Liver (tissue), 9 donors: ENCODE results near the gene GRWD1. TPM values are rescaled to one million over a fixed set of nuclear protein-coding genes. Genes with fewer than 3 reads are reported as not detected.

ENCODE experiments used
- DNase-seq: peaks from one replicate; pipeline ENCODE4 v3.0.0-alpha.2; 2017; ENCODE audit warnings: low spot score
- H3K27ac ChIP-seq, 2 donors: one replicate each; pipeline ENCODE4 v1.7.0; 2013; ENCODE audit warnings: inconsistent platforms in 2 of 2, low read length in 2 of 2, control low read depth in 1 of 2, low read depth in 1 of 2, mild to moderate bottlenecking in 1 of 2
- H3K27me3 ChIP-seq, 4 donors: one replicate each; pipeline versions ENCODE4 v1.6.1 to v1.7.0; 2013; ENCODE audit warnings: low read length in 3 of 4, inconsistent platforms in 1 of 4, mild to moderate bottlenecking in 1 of 4, moderate library complexity in 1 of 4; ENCODE audit not compliant: control insufficient read depth in 4 of 4, insufficient read depth in 4 of 4
- H3K36me3 ChIP-seq, 4 donors: one replicate each; pipeline versions ENCODE4 v1.6.1 to v1.7.0; 2013; ENCODE audit warnings: low read length in 3 of 4, mild to moderate bottlenecking in 3 of 4, low read depth in 1 of 4, moderate library complexity in 1 of 4; ENCODE audit not compliant: control insufficient read depth in 4 of 4, insufficient read depth in 3 of 4
- H3K4me1 ChIP-seq, 4 donors: one replicate each; pipeline versions ENCODE4 v1.6.1 to v1.7.0; 2013; ENCODE audit warnings: low read length in 3 of 4, mild to moderate bottlenecking in 3 of 4, moderate library complexity in 1 of 4; ENCODE audit not compliant: control insufficient read depth in 4 of 4, insufficient read depth in 4 of 4
- H3K4me3 ChIP-seq, 3 donors: one replicate each; pipeline versions ENCODE4 v1.6.1 to v1.7.0; 2013; ENCODE audit warnings: low read length in 3 of 3, control low read depth in 1 of 3, low read depth in 1 of 3, mild to moderate bottlenecking in 1 of 3
- H3K9ac ChIP-seq, 2 donors: one replicate each; pipeline ENCODE4 v1.7.0; 2013; ENCODE audit warnings: low read length in 2 of 2, mild to moderate bottlenecking in 2 of 2, moderate library complexity in 2 of 2, control low read depth in 1 of 2, low read depth in 1 of 2
- H3K9me3 ChIP-seq, 4 donors: one replicate each; pipeline versions ENCODE4 v1.6.1 to v1.7.0; 2013; ENCODE audit warnings: low read length in 3 of 4; ENCODE audit not compliant: control insufficient read depth in 4 of 4
- EGR1 ChIP-seq, 2 donors: IDR thresholded peaks; 2 replicates each; pipeline ENCODE4 v1.6.1; 2016 to 2018; ENCODE audit warnings: antibody characterized with exemption in 2 of 2, low read depth in 2 of 2
- FOXA1 ChIP-seq: IDR thresholded peaks from 2 replicates; pipeline ENCODE4 v1.6.1; 2016; ENCODE audit warnings: antibody characterized with exemption
- FOXA2 ChIP-seq: IDR thresholded peaks from 2 replicates; pipeline ENCODE4 v1.6.1; 2016; ENCODE audit warnings: antibody characterized with exemption
- GABPA ChIP-seq, 2 donors: IDR thresholded peaks in 1 of 2; conservative IDR thresholded peaks in 1 of 2; 2 replicates each; pipeline ENCODE4 v1.6.1; 2016; ENCODE audit warnings: antibody characterized with exemption in 2 of 2, mild to moderate bottlenecking in 1 of 2, moderate library complexity in 1 of 2
- HNF4G ChIP-seq: IDR thresholded peaks from 2 replicates; pipeline ENCODE4 v1.6.1; 2016; ENCODE audit warnings: antibody characterized with exemption
- JUND ChIP-seq, 2 donors: IDR thresholded peaks; 2 replicates each; pipeline ENCODE4 v1.6.1; 2016; ENCODE audit warnings: antibody characterized with exemption in 2 of 2
- NR2F2 ChIP-seq: IDR thresholded peaks from 2 replicates; pipeline ENCODE4 v1.6.1; 2016; ENCODE audit warnings: antibody characterized with exemption
- RAD21 ChIP-seq, 2 donors: IDR thresholded peaks; 2 replicates each; pipeline ENCODE4 v1.6.1; 2016; ENCODE audit warnings: antibody characterized with exemption in 2 of 2, mild to moderate bottlenecking in 2 of 2
- RXRA ChIP-seq, 2 donors: IDR thresholded peaks; 2 replicates each; pipeline ENCODE4 v1.6.1; 2017 to 2018; ENCODE audit warnings: antibody characterized with exemption in 2 of 2, mild to moderate bottlenecking in 1 of 2
- SP1 ChIP-seq: IDR thresholded peaks from 2 replicates; pipeline ENCODE4 v1.6.1; 2018; ENCODE audit warnings: antibody characterized with exemption, mild to moderate bottlenecking
- TAF1 ChIP-seq: conservative IDR thresholded peaks from 2 replicates; pipeline ENCODE4 v1.6.1; 2016; ENCODE audit warnings: antibody characterized with exemption, mild to moderate bottlenecking
- YY1 ChIP-seq: IDR thresholded peaks from 2 replicates; pipeline ENCODE4 v1.6.1; 2016; ENCODE audit warnings: antibody characterized with exemption, mild to moderate bottlenecking
- WGBS: extraction: QIAGEN DNeasy Blood & Tissue Kit; methylation state at CpG from one replicate; pipeline ENCODE4 v1.1.7; 2013; 5-methylcytosine and 5-hydroxymethylcytosine counted together
- polyA plus RNA-seq, 2 donors: library from polyadenylated mRNA; stranded (reverse) in 1 of 2; unstranded in 1 of 2; fragments of 200-250 nt in 1 of 2; fragments of >200 nt in 1 of 2; fragmentation: Nextera tagmentation in 1 of 2; extraction: Ambion mirVana in 1 of 2; gene quantifications; one replicate each; pipeline versions ENCODE4 v1.2.1 to v1.2.3, GENCODE V29; 2013 to 2015
- total RNA-seq, 2 donors: library from RNA; depleted of rRNA; stranded (reverse); fragments of >200 nt; gene quantifications; one replicate each; pipeline ENCODE4 v1.2.3, GENCODE V29; 2014
- TF ChIP-seq, protein P1 (sequence below): IDR thresholded peaks from 2 replicates; pipeline ENCODE4 v1.6.1; 2016; ENCODE audit warnings: antibody characterized with exemption
- TF ChIP-seq, protein P2 (sequence below): IDR thresholded peaks from 2 replicates; pipeline ENCODE4 v1.6.1; 2016; ENCODE audit warnings: antibody characterized with exemption
- TF ChIP-seq, protein P3 (sequence below): IDR thresholded peaks from 2 replicates; pipeline ENCODE4 v1.6.1; 2016; ENCODE audit warnings: antibody characterized with exemption
- TF ChIP-seq, protein P4 (sequence below): fragments of 150-350 bp; IDR thresholded peaks from 2 replicates; pipeline ENCODE4 v1.5.1; 2017; ENCODE audit warnings: improper control_type of control experiment, low read depth, low read length; ENCODE audit not compliant: missing input control
- TF ChIP-seq, protein P5 (sequence below): IDR thresholded peaks from 2 replicates; pipeline ENCODE4 v1.6.1; 2016; ENCODE audit warnings: antibody characterized with exemption, mild to moderate bottlenecking
- donor health status: healthy.
- donor health status: healthy.
- donor health status: healthy.
- donor health status: healthy.
- donor health status: healthy.

The GRWD1 gene
- total and polyA plus RNA-seq, 4 donors, result 7.1 to 31.7 (median 15.3) TPM

DNA sequence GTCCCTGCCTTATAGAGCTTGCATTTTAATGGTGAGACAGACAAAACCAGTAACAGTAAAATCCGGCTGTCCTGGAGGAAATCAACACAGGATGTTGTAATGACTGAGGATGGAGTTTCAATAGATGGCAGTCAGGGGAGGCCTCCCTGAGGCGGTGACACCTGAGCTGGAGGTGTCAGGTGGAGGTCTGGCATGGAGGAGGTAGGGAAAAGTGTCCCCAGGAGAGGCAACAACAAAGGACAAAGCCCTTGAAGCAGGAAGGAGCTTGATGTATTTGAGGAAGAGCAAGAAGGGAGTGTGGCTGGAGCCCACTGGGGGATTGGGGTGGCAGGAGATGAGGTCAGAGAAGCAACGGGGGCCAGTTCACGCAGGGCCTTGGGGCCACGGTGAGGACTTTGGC is 44.5 kb upstream of the GRWD1 start:
- Histone ChIP-seq H3K27me3 (peaks cover 0 to 13% (median 9%) of the 10 kb centered on the region in 4 donors), H3K4me1 (peaks cover 0 to 5% (median 4%) of the 10 kb centered on the region in 4 donors)
- WGBS, result 80% methylated on average over 5 of the region's 5 CpGs

DNA sequence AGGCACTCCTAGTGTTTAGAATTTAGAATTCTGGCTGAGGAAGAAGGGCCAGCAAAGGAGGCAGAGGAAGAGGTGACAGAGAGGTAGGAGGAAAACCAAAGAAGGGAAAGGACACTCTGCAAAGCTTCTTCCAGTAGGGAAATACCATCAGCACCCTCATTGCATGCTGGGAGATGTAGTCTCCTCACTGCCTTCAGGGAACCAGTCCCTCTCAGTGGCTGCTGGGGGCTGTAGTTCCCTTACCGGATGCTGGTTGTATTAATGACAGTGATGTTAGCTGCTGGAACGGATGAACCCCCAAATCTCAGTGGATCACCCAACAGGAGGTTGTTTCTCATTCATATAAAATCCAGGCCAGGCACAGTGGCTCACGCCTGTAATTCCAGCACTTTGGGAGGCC is 42.2 kb upstream of the GRWD1 start:
- peaks cover 0 to 3% (median under 1%) of the 10 kb centered on the region in 4 donors for H3K4me1 ChIP-seq
- no peak for DNase-seq
- H3K27me3 ChIP-seq, result peaks cover 0 to 2% (median 0%) of the 10 kb centered on the region in 4 donors
- no peak overlapping the region for H3K9ac ChIP-seq
- no peak overlapping the region for H3K4me3 ChIP-seq
- H3K9me3 ChIP-seq, result peaks cover 0 to 2% (median 0%) of the 10 kb centered on the region in 4 donors
- H3K36me3 ChIP-seq, result no peaks in the 10 kb centered on the region
- 45% methylated on average over 3 of the region's 3 CpGs for WGBS
- no peak overlapping the region for H3K27ac ChIP-seq
- TF ChIP-seq EGR1 (IDR thresholded peaks at IDR 0.05; ENCODE audit: low read depth in 2 of 2), result no peak
- TF ChIP-seq, protein P1, sequence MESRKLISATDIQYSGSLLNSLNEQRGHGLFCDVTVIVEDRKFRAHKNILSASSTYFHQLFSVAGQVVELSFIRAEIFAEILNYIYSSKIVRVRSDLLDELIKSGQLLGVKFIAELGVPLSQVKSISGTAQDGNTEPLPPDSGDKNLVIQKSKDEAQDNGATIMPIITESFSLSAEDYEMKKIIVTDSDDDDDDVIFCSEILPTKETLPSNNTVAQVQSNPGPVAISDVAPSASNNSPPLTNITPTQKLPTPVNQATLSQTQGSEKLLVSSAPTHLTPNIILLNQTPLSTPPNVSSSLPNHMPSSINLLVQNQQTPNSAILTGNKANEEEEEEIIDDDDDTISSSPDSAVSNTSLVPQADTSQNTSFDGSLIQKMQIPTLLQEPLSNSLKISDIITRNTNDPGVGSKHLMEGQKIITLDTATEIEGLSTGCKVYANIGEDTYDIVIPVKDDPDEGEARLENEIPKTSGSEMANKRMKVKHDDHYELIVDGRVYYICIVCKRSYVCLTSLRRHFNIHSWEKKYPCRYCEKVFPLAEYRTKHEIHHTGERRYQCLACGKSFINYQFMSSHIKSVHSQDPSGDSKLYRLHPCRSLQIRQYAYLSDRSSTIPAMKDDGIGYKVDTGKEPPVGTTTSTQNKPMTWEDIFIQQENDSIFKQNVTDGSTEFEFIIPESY, result no peak
- TF ChIP-seq GABPA (IDR thresholded peaks at IDR 0.05 in 1 of 2, conservative IDR thresholded peaks at IDR 0.05 in 1 of 2), result no peak
- no peak for TF ChIP-seq FOXA2
- no peak for TF ChIP-seq HNF4G
- TF ChIP-seq FOXA1, result no peak

More for the DNA sequence above, 44.5 kb upstream of the GRWD1 start:
- no peak overlapping the region for H3K4me3 ChIP-seq
- H3K9ac ChIP-seq, result no peak overlapping the region
- no peak for DNase-seq
- no peak for TF ChIP-seq JUND (IDR thresholded peaks at IDR 0.05)
- TF ChIP-seq HNF4G, result no peak
- TF ChIP-seq, protein P2, sequence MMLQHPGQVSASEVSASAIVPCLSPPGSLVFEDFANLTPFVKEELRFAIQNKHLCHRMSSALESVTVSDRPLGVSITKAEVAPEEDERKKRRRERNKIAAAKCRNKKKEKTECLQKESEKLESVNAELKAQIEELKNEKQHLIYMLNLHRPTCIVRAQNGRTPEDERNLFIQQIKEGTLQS, result no peak
- TF ChIP-seq, protein P3, sequence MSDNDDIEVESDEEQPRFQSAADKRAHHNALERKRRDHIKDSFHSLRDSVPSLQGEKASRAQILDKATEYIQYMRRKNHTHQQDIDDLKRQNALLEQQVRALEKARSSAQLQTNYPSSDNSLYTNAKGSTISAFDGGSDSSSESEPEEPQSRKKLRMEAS, result no peak
- TF ChIP-seq NR2F2, result no peak
- TF ChIP-seq, protein P4, sequence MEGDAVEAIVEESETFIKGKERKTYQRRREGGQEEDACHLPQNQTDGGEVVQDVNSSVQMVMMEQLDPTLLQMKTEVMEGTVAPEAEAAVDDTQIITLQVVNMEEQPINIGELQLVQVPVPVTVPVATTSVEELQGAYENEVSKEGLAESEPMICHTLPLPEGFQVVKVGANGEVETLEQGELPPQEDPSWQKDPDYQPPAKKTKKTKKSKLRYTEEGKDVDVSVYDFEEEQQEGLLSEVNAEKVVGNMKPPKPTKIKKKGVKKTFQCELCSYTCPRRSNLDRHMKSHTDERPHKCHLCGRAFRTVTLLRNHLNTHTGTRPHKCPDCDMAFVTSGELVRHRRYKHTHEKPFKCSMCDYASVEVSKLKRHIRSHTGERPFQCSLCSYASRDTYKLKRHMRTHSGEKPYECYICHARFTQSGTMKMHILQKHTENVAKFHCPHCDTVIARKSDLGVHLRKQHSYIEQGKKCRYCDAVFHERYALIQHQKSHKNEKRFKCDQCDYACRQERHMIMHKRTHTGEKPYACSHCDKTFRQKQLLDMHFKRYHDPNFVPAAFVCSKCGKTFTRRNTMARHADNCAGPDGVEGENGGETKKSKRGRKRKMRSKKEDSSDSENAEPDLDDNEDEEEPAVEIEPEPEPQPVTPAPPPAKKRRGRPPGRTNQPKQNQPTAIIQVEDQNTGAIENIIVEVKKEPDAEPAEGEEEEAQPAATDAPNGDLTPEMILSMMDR, result no peak
- TF ChIP-seq SP1, result no peak
- no peak for TF ChIP-seq GABPA (IDR thresholded peaks at IDR 0.05 in 1 of 2, conservative IDR thresholded peaks at IDR 0.05 in 1 of 2)
- TF ChIP-seq YY1, result no peak
- TF ChIP-seq, protein P1, result no peak
- no peak for TF ChIP-seq FOXA2
- no peak for TF ChIP-seq RAD21 (IDR thresholded peaks at IDR 0.05)
- no peak for TF ChIP-seq RXRA (IDR thresholded peaks at IDR 0.05)
- TF ChIP-seq TAF1, result no peak
- TF ChIP-seq, protein P5, sequence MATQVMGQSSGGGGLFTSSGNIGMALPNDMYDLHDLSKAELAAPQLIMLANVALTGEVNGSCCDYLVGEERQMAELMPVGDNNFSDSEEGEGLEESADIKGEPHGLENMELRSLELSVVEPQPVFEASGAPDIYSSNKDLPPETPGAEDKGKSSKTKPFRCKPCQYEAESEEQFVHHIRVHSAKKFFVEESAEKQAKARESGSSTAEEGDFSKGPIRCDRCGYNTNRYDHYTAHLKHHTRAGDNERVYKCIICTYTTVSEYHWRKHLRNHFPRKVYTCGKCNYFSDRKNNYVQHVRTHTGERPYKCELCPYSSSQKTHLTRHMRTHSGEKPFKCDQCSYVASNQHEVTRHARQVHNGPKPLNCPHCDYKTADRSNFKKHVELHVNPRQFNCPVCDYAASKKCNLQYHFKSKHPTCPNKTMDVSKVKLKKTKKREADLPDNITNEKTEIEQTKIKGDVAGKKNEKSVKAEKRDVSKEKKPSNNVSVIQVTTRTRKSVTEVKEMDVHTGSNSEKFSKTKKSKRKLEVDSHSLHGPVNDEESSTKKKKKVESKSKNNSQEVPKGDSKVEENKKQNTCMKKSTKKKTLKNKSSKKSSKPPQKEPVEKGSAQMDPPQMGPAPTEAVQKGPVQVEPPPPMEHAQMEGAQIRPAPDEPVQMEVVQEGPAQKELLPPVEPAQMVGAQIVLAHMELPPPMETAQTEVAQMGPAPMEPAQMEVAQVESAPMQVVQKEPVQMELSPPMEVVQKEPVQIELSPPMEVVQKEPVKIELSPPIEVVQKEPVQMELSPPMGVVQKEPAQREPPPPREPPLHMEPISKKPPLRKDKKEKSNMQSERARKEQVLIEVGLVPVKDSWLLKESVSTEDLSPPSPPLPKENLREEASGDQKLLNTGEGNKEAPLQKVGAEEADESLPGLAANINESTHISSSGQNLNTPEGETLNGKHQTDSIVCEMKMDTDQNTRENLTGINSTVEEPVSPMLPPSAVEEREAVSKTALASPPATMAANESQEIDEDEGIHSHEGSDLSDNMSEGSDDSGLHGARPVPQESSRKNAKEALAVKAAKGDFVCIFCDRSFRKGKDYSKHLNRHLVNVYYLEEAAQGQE, result no peak
- H3K36me3 ChIP-seq, result no peaks in the 10 kb centered on the region
- peaks cover 0 to 2% (median 0%) of the 10 kb centered on the region in 4 donors for H3K9me3 ChIP-seq
- H3K27ac ChIP-seq, result no peak overlapping the region
